Chondrocyte (in vitro differentiated cells): ENCODE data around the gene CAB39. TPM values are rescaled to one million over a fixed set of nuclear protein-coding genes. Genes with fewer than 3 reads are reported as not detected.
A peak's percentile ranks its signal among the peaks of the same experiment; 100 is the strongest.

ENCODE experiments used
- DNase-seq: peaks from one replicate; pipeline ENCODE4 v3.0.0; 2021; ENCODE audit warnings: mixed read lengths, low spot score
- H3K27ac Mint-ChIP-seq: one replicate; pipeline ENCODE4 v1.8.0; 2021; ENCODE audit warnings: mild to moderate bottlenecking, moderate library complexity, mixed read lengths; ENCODE audit not compliant: unreplicated experiment
- H3K27me3 Mint-ChIP-seq: 2 replicates; pipeline ENCODE4 v1.8.0; 2021; ENCODE audit warnings: low read depth, mixed read lengths
- H3K36me3 Mint-ChIP-seq: 2 replicates; pipeline ENCODE4 v1.8.0; 2021; ENCODE audit warnings: low read depth, mixed read lengths
- H3K4me1 Mint-ChIP-seq: 2 replicates; pipeline ENCODE4 v1.8.0; 2021; ENCODE audit warnings: low read depth, mild to moderate bottlenecking, mixed read lengths
- H3K4me3 Mint-ChIP-seq: one replicate; pipeline ENCODE4 v1.8.0; 2021; ENCODE audit warnings: mild to moderate bottlenecking, moderate library complexity, mixed read lengths; ENCODE audit not compliant: unreplicated experiment
- H3K9me3 Mint-ChIP-seq: 2 replicates; pipeline ENCODE4 v1.8.0; 2021; ENCODE audit warnings: low read depth, mixed read lengths
- CTCF ChIP-seq: fragments of 200-600 bp; sonication (generic); IDR thresholded peaks from 2 replicates; pipeline ENCODE4 v1.5.0; 2021; ENCODE audit warnings: antibody characterized with exemption, mild to moderate bottlenecking, moderate library complexity
- total RNA-seq: library from RNA; stranded (reverse); gene quantifications from 3 replicates; pipeline ENCODE4 v1.2.1, GENCODE V29; 2021

CAB39 gene
- total RNA-seq, 1 donor from 2014 or later: 33.4 TPM

GRCh38 chr2:230738391-230738811, 25.8 kb downstream of the CAB39 start:
- DNase-seq: no peak
- Mint-ChIP-seq H3K36me3 (no peaks in the 10 kb centered on the region), H3K4me3 (no peak overlapping the region), H3K9me3 (no peaks in the 10 kb centered on the region), H3K27ac (peak overlapping the region; percentile 38), H3K27me3 (no peaks in the 10 kb centered on the region), H3K4me1 (peaks cover 47% of the 10 kb centered on the region)
- TF ChIP-seq CTCF: no peak

GRCh38 chr2:230738924-230739323, 26.3 kb downstream of the CAB39 start:
- TF ChIP-seq CTCF: no peak
- no peaks in the 10 kb centered on the region for H3K27me3 Mint-ChIP-seq
- H3K4me1 Mint-ChIP-seq: peaks cover 41% of the 10 kb centered on the region
- H3K36me3 Mint-ChIP-seq: no peaks in the 10 kb centered on the region
- H3K27ac Mint-ChIP-seq: peak overlapping the region; percentile 38
- no peak for DNase-seq
- no peak overlapping the region for H3K4me3 Mint-ChIP-seq
- no peaks in the 10 kb centered on the region for H3K9me3 Mint-ChIP-seq

DNA sequence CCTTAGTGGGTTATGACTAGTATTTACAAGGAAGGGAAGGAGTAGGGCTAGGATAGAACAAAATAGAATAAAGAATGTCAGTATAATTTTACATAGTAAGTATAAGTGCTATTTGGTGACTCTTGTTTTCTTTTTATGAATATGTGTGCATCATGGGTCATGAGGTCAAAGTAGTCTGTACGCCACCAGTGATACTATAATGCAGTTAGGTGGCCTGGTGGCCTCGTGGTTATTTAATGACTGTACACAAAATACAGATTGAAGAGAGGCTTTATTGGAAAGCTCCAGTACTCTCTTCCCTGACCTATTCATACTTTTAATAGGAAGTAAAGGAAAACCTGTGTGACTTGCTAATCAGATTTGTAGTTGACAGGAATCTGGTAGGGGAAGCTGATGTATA, 27.3 kb downstream of the CAB39 start:
- Mint-ChIP-seq H3K36me3 (no peaks in the 10 kb centered on the region), H3K27ac (no peak overlapping the region), H3K4me1 (peaks cover 35% of the 10 kb centered on the region), H3K9me3 (no peaks in the 10 kb centered on the region), H3K27me3 (no peaks in the 10 kb centered on the region), H3K4me3 (no peak overlapping the region)
- no peak for TF ChIP-seq CTCF
- DNase-seq: no peak

GRCh38 chr2:230742781-230743180, 30.1 kb downstream of the CAB39 start:
- no peak for DNase-seq
- Mint-ChIP-seq H3K36me3 (peaks cover 2% of the 10 kb centered on the region), H3K27ac (no peak overlapping the region), H3K4me1 (peaks cover 24% of the 10 kb centered on the region), H3K27me3 (no peaks in the 10 kb centered on the region), H3K9me3 (no peaks in the 10 kb centered on the region), H3K4me3 (no peak overlapping the region)
- no peak for TF ChIP-seq CTCF

DNA sequence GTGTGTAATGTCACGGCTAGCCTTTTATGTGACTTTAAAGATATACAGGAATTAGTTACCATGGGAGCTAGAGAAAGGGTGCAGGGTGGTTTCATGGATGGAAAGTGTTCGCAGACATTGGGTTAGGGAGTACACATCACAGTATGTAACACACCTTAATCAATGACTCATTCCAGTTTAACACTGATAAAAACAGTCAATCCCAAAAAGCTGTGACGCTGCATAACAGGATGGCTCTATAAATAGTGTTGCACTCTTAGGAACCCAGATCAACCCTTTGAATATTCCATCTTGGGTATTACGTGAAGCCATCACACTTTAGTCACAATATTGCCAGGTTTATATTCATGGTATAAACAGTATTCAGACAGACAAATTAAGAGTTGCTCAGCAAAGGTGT, 33.6 kb downstream of the CAB39 start:
- H3K4me3 Mint-ChIP-seq: no peak overlapping the region
- no peaks in the 10 kb centered on the region for H3K9me3 Mint-ChIP-seq
- no peak overlapping the region for H3K27ac Mint-ChIP-seq
- DNase-seq: no peak
- no peak for TF ChIP-seq CTCF
- peaks cover 14% of the 10 kb centered on the region for H3K4me1 Mint-ChIP-seq
- H3K27me3 Mint-ChIP-seq: no peaks in the 10 kb centered on the region
- peaks cover 2% of the 10 kb centered on the region for H3K36me3 Mint-ChIP-seq
